Measurements from ENCODE around the gene COL23A1. TPM values are rescaled to one million over a fixed set of nuclear protein-coding genes. Genes with fewer than 3 reads are reported as not detected.

COL23A1 gene
- polyA plus RNA-seq, 1 donor from 2014 or later: 0.18 TPM

DNA sequence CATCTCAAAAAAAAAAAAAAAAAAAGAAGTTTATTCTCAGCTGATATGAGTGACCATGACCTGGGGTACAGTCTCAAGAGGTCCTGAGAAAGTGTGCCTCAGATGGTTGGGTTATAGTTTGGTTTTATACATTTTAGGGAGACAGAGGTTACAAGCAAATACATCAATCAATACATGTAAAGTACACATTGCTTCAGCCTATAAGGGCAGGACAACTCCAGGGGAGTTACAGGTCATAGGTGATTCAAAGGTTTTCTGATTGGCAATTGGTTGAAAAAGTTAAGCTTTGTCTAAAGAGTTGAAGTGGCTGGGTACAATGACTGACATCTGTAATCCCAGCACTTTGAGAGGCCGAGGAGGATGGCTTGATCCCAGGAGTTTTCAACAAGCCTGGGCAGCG, 400.8 kb downstream of the COL23A1 start:
- Mint-ChIP-seq H3K36me3 (peaks cover 1% of the 10 kb centered on the region), H3K9me3 (no peaks in the 10 kb centered on the region), H3K27me3 (peaks cover 30% of the 10 kb centered on the region), H3K4me3 (no peak overlapping the region), H3K27ac (no peak overlapping the region), H3K4me1 (peaks cover 0 to 4% (median 0%) of the 10 kb centered on the region in 3 donors)

Other genes starting within 250 kb of the COL23A1 start
- 31.1 TPM for gene CLK4, start 36.7 kb upstream of the COL23A1 start, polyA plus RNA-seq
- 11.1 TPM for gene ZNF354A, start 140.3 kb upstream of the COL23A1 start, polyA plus RNA-seq

Data from IgD-negative memory B cell (primary cell).